ENCODE data around the gene MICAL3. TPM values are rescaled to one million over a fixed set of nuclear protein-coding genes. Genes with fewer than 3 reads are reported as not detected.

The MICAL3 gene
- total and polyA plus RNA-seq, 5 experiments from 2014 or later: 0.90 to 27.3 (median 1.3) TPM

DNA sequence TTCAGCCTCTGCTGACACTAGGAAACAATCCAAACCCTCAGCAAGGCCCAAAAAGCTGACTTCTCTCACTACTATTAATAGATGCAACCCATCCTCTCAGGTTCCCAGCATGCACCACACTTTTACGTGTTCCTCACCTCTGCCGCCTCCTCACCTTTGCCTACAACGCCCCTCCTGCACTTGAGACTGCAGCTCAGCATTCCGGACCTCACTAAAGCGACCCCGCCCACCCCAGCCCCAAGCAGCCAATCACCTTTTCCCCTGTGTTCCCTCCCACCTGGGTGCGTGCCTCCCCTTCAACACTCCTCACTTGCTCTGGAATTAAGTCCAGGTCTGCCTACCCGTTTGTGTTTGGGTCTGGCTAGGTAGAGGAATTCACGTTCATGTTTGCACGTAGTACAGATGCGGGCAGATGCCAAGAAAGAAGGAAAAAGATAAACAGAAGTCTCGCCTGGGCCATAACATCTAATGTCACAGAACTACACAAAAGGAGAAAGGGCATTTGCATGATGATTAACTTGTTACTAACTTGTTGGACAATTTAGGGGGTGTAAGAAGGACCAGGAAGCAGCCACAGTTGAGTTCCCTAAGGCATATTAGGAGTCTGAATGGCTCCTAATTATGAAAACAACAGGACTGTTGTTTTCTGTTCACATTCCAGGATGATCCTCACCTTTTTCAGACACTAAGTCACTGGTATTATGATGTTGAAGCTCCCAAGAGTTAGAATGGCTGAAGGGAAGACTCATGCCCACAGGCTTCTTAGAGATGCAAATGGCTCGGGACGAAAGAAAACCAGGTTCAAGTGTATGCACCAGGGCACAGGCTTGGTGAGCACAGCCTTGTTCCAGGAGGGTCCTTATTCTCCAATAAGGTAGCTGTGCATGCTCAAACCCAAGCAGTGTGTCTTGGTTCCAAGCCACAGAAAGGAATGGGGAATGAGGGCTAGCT is 102.2 kb downstream of the MICAL3 start:
- no peak for DNase-seq
- Mint-ChIP-seq H3K4me3 (no peak overlapping the region), H3K9me3 (no peaks in the 10 kb centered on the region), H3K27me3 (no peaks in the 10 kb centered on the region), H3K4me1 (peaks cover 13 to 51% (median 27%) of the 10 kb centered on the region in 4 donors), H3K36me3 (no peaks in the 10 kb centered on the region), H3K27ac (peak overlapping the region in 1 of 10 donors; percentile 41)
- POLR2A ChIA-PET: no interaction called here
- no peak for ATAC-seq

DNA sequence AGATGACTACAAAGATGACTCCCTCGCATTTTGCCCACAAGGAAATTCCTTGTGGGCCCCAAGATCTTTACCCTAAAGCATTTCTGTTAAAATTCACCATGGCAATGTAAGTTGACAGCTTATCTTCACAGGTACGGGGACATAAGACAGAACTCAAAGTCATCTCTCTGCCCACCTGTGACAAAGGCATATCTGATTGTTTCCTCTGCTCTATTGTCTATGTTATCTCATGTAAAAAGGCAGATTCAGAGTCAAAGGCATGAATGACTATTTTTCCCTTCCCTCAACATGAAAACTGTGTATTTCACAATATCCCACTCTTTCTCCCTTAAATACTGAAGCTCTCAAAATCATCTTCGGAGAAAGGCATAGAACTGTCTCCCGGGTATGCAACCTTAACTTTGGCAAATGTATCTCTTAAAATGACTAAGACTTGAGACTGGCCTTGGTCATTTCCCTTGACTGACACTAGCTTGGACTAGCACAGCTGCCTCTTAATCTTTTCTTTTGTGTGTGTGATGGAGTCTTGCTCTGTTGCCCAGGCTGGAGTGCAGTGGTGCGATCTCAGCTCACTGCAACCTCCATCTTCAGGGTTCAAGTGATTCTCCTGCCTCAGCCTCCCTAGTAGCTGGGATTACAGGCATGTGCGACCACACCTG is 103.2 kb downstream of the MICAL3 start:
- POLR2A ChIA-PET: no interaction called here

DNA sequence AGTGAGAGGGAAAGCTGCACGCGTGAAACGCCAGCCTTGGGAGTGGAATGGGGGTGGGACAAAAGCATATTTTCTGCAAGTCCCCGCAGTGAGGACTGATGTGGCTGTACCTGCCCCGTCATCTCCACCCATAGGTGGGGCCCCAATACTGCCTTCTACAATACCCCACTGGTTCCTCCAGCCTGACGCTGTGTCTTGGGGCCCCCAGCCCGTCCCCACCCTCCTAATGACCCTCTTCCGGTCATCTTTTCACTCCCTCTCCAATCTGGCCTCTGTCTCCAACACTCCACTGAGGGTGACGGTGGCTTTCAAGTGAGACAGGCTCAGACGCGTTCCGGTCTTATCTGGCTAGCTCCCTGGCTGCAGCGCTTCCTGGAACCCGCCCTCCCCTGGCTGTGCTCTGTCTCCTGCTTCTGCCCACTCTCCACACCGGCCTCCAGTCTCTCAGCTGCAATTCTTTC is 104.2 kb downstream of the MICAL3 start:
- Mint-ChIP-seq H3K4me3 (peak overlapping the region in 1 of 10 donors; percentile 3), H3K36me3 (no peaks in the 10 kb centered on the region), H3K27me3 (no peaks in the 10 kb centered on the region), H3K4me1 (peaks cover 13 to 45% (median 24%) of the 10 kb centered on the region in 4 donors), H3K9me3 (no peaks in the 10 kb centered on the region), H3K27ac (peak overlapping the region in 2 of 10 donors; percentile 33 to 49)
- ATAC-seq (no peak), DNase-seq (no peak)
- POLR2A ChIA-PET: no interaction called here

More for the DNA sequence above, 103.2 kb downstream of the MICAL3 start:
- Mint-ChIP-seq H3K4me1 (peaks cover 13 to 51% (median 24%) of the 10 kb centered on the region in 4 donors), H3K27me3 (no peaks in the 10 kb centered on the region), H3K9me3 (no peaks in the 10 kb centered on the region), H3K27ac (peak overlapping the region in 1 of 10 donors; percentile 49), H3K36me3 (no peaks in the 10 kb centered on the region), H3K4me3 (no peak overlapping the region)
- ATAC-seq (no peak), DNase-seq (no peak)

DNA sequence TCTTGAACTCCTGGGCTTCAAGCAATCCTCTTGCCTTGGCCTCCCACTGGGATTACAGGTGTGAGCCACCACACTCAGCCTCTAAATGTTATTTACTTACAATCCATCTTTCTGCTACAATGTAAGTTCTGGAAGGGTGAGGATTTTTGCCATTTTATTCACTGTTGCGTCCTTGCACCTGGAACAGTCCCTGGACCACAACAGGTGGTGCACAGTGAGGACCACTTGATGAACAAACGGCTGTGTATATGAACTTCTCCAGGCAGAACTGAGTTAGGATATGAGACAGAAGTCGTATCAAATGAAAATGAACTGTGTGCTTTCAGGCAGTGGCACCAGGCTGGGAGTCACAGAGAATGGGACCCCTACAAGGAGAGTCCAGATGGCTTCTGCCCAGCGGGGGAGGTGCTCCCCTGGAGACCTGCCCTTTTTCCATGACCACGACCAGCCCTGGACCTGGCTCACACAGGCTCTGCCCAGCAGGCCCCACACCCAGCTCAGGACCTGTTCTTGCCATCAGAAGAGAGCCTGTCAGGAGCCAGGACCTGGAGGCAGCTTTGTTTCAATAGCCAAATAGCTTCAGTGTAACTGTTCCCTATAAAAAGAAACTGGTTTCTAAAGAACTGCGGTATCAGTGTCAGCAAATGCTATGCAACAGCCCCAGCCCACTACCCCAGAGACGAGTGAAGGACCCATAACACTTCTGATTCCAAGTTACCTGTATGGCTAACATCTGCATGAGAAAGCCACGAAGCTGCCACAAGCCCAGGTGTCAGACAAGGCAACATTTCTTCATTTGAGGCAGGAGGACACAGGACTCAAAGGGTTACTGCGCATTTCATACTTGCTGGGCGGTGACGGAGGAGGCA is 104.9 kb downstream of the MICAL3 start:
- Mint-ChIP-seq H3K4me1 (peaks cover 13 to 45% (median 24%) of the 10 kb centered on the region in 4 donors), H3K9me3 (no peaks in the 10 kb centered on the region), H3K27ac (peak overlapping the region in 1 of 10 donors; percentile 15), H3K4me3 (no peak overlapping the region), H3K36me3 (no peaks in the 10 kb centered on the region), H3K27me3 (no peaks in the 10 kb centered on the region)
- DNase-seq (no peak), ATAC-seq (no peak)
- POLR2A ChIA-PET: no interaction called here

DNA sequence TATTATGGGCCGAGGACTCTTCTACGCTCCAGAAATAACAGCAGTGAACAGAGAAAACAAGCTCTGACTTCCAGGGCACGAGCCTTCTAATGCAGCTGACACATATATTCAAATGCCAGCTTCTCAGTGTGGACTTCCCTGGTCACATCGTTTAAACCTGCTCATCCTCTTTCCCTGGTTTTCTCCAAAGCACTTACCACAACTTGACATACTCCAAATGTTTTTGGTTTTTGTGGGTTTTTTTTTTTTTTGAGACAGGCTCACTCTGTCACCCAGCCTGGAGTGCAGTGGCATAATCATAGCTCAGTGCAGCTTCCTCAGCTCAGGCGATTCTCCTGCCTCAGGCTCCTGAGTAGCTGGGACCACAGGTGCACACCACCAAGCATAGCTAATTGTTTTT is 105.5 kb downstream of the MICAL3 start:
- Mint-ChIP-seq H3K4me3 (no peak overlapping the region), H3K27me3 (no peaks in the 10 kb centered on the region), H3K36me3 (no peaks in the 10 kb centered on the region), H3K9me3 (no peaks in the 10 kb centered on the region), H3K27ac (no peak overlapping the region), H3K4me1 (peaks cover 13 to 39% (median 24%) of the 10 kb centered on the region in 4 donors)
- POLR2A ChIA-PET: no interaction called here
- ATAC-seq (no peak), DNase-seq (no peak)

DNA sequence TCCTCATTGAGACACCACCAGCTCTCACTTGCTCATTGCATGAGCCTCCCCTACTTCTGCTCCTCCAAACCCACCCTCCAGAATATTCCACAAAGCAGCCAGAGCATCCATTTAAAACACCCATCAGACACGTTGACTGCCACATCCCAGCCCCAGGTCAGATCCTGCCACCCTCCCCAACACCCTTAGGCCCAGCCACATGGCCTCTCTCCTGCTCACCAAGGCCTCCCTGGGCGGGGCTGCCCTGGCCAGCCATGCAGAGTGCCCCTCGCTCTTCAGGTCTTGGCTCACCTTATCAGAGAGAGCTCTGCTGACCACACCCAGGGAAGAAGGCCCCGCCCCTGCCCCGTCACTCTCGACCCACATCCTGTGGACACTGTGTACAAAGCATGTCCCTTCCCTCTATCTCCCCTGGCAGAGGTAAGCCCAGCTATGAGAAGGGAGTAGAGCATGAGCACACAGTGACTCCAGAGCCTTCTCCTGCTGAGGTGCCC is 106.8 kb downstream of the MICAL3 start:
- Mint-ChIP-seq H3K27me3 (no peaks in the 10 kb centered on the region), H3K4me1 (peaks cover 13 to 32% (median 24%) of the 10 kb centered on the region in 4 donors), H3K36me3 (peaks cover 0 to 2% (median 0%) of the 10 kb centered on the region in 3 donors), H3K27ac (no peak overlapping the region), H3K9me3 (no peaks in the 10 kb centered on the region), H3K4me3 (no peak overlapping the region)
- ATAC-seq: no peak
- DNase-seq: no peak
- POLR2A ChIA-PET: no interaction called here

DNA sequence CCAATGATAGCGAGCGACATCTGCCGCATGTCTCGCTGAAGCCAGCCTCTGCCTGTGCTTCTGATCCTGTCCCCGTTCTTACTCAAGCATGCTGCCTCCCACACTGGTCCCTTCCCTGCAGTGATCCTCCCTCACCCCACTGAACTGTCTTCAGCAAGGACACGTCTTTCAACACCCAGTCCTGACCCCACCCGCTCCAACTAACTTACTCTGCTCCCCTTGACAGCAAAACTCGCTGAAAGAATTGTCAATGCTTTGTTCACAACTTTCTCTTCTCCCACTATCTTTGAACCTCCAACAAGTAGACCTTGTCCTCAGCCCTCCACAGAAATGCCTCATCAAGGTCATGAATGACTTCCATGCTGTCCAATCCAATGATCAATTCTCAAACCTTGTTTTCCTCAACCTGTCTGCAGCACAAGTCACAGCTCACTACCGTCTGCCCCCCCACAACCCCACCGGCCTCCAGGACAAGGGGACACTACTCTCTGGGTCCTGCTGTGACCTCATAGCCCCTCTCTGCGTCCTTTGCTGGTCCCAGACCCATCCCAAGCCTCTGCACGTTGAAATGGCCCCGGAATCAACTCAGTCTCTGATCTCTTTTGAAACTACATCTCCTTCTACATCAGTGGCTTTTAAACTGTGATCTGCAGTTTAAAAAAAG is 108.0 kb downstream of the MICAL3 start:
- Mint-ChIP-seq H3K36me3 (peaks cover 0 to 4% (median 0%) of the 10 kb centered on the region in 3 donors), H3K27me3 (no peaks in the 10 kb centered on the region), H3K9me3 (no peaks in the 10 kb centered on the region), H3K4me3 (no peak overlapping the region), H3K27ac (no peak overlapping the region), H3K4me1 (peaks cover 12 to 25% (median 16%) of the 10 kb centered on the region in 4 donors)
- ATAC-seq: no peak
- no peak for DNase-seq
- POLR2A ChIA-PET: no interaction called here

DNA sequence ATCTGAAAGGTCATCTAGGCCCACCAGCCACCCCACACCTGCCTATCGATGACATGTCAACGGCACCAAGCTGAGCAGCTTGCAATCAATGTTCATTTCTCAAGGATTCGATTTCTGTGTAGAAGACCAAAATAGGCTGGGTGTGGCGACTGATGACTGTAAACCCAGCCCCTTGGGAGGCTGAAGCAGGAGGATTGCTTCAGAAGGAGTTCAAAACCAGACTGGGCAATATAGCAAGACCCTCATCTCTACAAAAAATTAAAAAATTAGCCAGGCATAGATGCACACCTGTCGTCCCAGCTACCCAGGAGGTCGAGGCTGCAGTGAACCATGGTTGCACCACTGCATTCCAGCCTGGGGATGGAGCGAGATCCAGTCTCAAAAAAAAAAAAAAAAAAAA is 108.7 kb downstream of the MICAL3 start:
- no peak for ATAC-seq
- no peaks in the 10 kb centered on the region for H3K9me3 Mint-ChIP-seq
- H3K36me3 Mint-ChIP-seq: peaks cover 0 to 4% (median 0%) of the 10 kb centered on the region in 3 donors
- peaks cover 6 to 20% (median 10%) of the 10 kb centered on the region in 4 donors for H3K4me1 Mint-ChIP-seq
- no peak overlapping the region for H3K27ac Mint-ChIP-seq
- no peak overlapping the region for H3K4me3 Mint-ChIP-seq
- POLR2A ChIA-PET: no interaction called here
- no peak for DNase-seq
- H3K27me3 Mint-ChIP-seq: no peaks in the 10 kb centered on the region

DNA sequence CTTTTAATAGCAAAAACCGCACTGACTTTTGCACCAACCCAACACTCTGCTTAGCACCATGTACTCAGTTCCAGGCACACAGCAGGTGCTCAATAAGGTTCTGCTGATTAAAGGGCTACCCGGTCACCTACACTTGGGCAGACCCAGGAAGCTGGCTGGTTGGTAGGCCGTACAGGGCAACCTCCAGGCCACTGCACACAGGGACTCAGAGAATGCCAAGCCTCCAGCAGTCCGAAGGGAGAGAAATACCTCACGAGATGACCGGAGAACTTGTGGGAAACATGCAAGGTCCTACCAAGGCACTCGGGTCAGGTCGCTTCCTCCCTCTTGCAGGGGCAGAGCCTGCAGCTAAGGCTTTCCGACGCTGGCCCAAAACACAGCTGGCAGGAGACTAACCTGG is 109.2 kb downstream of the MICAL3 start:
- Mint-ChIP-seq H3K9me3 (no peaks in the 10 kb centered on the region), H3K27me3 (no peaks in the 10 kb centered on the region), H3K27ac (no peak overlapping the region), H3K36me3 (peaks cover 0 to 4% (median 0%) of the 10 kb centered on the region in 3 donors), H3K4me3 (no peak overlapping the region), H3K4me1 (peaks cover under 1 to 15% (median 5%) of the 10 kb centered on the region in 4 donors)
- POLR2A ChIA-PET: no interaction called here
- ATAC-seq (no peak), DNase-seq (no peak)

DNA sequence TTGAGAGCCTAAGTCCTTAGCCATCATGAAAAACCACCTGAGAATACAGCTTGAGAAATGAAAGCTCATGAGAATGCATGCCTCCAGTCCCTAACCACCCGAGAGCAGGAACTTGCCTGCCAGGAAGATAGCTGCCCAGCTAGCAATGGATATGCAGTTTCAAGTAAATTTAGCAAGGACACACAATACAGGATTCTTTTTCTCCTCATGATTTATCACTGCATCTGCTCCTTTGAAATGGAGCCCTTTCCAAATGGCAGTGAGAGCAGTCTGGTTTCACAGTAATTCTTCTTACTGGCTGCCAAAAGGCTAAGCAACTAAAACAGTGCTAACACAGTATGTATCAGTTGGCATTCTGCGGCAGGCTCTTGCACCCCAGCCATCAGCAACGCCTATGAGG is 109.9 kb downstream of the MICAL3 start:
- Mint-ChIP-seq H3K4me1 (peaks cover 0 to 10% (median 0%) of the 10 kb centered on the region in 4 donors), H3K27ac (no peak overlapping the region), H3K4me3 (peak overlapping the region in 1 of 10 donors; percentile 39), H3K36me3 (peaks cover 0 to 4% (median 0%) of the 10 kb centered on the region in 3 donors), H3K9me3 (no peaks in the 10 kb centered on the region), H3K27me3 (no peaks in the 10 kb centered on the region)
- POLR2A ChIA-PET: no interaction called here
- ATAC-seq (no peak), DNase-seq (no peak)

DNA sequence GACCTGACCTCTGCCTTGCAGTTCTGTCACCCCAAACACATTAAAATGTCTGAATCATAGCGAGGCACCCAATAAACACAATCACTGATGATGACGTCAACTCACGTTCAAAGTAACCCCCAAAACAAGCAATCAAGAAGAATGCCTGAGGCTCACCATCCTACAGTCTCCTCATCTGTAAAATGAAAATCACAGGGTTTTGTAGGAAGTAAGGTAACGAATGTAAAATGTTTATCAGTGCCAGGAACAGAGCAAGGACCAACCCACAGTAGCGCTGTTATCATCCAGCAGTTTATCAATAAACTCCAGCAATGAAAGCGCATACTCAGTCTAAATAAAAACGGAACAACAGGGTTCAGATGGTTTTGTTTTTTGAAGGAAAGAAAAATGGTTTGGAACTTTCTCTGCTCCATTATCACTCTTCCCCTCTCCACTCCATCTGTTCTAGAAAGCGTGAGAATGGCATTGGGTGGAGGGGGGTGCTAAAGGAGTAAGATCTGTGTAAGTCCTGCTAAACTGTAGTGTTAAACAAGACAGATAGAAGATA is 110.5 kb downstream of the MICAL3 start:
- H3K36me3 Mint-ChIP-seq: peaks cover 0 to 4% (median 0%) of the 10 kb centered on the region in 3 donors
- no peak overlapping the region for H3K4me3 Mint-ChIP-seq
- H3K27ac Mint-ChIP-seq: no peak overlapping the region
- ATAC-seq (no peak), DNase-seq (no peak)
- no peaks in the 10 kb centered on the region for H3K9me3 Mint-ChIP-seq
- H3K4me1 Mint-ChIP-seq: peaks cover 0 to 7% (median 0%) of the 10 kb centered on the region in 4 donors
- POLR2A ChIA-PET: no interaction called here
- H3K27me3 Mint-ChIP-seq: no peaks in the 10 kb centered on the region
